ENCODE data around the gene LAMA2. TPM values are rescaled to one million over a fixed set of nuclear protein-coding genes. Genes with fewer than 3 reads are reported as not detected.

LAMA2 gene
- total RNA-seq, 1 donor from 2014 or later, result 1.8 TPM

DNA sequence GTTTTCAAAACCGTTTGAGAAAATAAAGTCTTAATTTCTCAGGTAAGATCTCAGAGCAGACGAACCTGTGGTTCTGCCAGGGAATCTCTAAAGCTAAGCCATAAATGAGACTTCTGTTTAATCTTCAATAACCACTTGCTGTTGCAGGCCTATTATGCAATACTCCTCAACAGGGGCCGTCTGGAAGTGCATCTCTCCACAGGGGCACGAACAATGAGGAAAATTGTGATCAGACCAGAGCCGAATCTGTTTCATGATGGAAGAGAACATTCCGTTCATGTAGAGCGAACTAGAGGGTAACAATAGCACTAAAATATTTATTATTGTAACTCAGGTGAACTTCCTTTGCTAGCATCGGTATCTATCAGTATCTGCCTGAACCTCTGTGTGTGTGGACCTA lies 603.4 kb downstream of the LAMA2 start:
- DNase-seq (ENCODE audit: low read depth) (no peak), FAIRE-seq (no peak)
- H3K9ac ChIP-seq (ENCODE audit: low read length), result no peak overlapping the region
- H3K9me3 ChIP-seq (ENCODE audit: insufficient read depth, low read depth, low read length), result no peaks in the 10 kb centered on the region
- H3K27me3 ChIP-seq (ENCODE audit: insufficient read depth, low read length), result no peaks in the 10 kb centered on the region
- no peak overlapping the region for H3K4me2 ChIP-seq (ENCODE audit: low read length)
- no peak overlapping the region for H3K27ac ChIP-seq (ENCODE audit: low read depth, low read length)
- Mint-ChIP-seq H3K4me3 (ENCODE audit: unreplicated experiment) (no peak overlapping the region), H3K4me1 (ENCODE audit: low read depth, unreplicated experiment) (peaks cover 36% of the 10 kb centered on the region), H3K27ac (ENCODE audit: unreplicated experiment) (no peak overlapping the region), H3K27me3 (ENCODE audit: low read depth, unreplicated experiment) (no peaks in the 10 kb centered on the region), H3K9me3 (ENCODE audit: unreplicated experiment) (no peaks in the 10 kb centered on the region), H3K36me3 (ENCODE audit: low read depth, unreplicated experiment) (no peaks in the 10 kb centered on the region)
- no peaks in the 10 kb centered on the region for H3K36me3 ChIP-seq (ENCODE audit: insufficient read depth, low read length)
- H3K4me3 ChIP-seq (ENCODE audit: insufficient read depth, low read depth, low read length), result no peak overlapping the region
- H3K79me2 ChIP-seq (ENCODE audit: insufficient read depth, low read length), result no peaks in the 10 kb centered on the region
- TF ChIP-seq, protein P1, sequence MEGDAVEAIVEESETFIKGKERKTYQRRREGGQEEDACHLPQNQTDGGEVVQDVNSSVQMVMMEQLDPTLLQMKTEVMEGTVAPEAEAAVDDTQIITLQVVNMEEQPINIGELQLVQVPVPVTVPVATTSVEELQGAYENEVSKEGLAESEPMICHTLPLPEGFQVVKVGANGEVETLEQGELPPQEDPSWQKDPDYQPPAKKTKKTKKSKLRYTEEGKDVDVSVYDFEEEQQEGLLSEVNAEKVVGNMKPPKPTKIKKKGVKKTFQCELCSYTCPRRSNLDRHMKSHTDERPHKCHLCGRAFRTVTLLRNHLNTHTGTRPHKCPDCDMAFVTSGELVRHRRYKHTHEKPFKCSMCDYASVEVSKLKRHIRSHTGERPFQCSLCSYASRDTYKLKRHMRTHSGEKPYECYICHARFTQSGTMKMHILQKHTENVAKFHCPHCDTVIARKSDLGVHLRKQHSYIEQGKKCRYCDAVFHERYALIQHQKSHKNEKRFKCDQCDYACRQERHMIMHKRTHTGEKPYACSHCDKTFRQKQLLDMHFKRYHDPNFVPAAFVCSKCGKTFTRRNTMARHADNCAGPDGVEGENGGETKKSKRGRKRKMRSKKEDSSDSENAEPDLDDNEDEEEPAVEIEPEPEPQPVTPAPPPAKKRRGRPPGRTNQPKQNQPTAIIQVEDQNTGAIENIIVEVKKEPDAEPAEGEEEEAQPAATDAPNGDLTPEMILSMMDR (IDR thresholded peaks at IDR 0.05; ENCODE audit: insufficient read depth, low read depth, low read length), result no peak
- TF ChIP-seq EZH2 (IDR thresholded peaks at IDR 0.05; ENCODE audit: insufficient read depth, low read length), result no peak
- peaks cover 23% of the 10 kb centered on the region for H3K4me1 ChIP-seq (ENCODE audit: insufficient read depth, low read length)
- no peaks in the 10 kb centered on the region for H4K20me1 ChIP-seq (ENCODE audit: insufficient read depth, low read length)
- H2AFZ ChIP-seq (ENCODE audit: low read depth, low read length), result no peak overlapping the region

DNA sequence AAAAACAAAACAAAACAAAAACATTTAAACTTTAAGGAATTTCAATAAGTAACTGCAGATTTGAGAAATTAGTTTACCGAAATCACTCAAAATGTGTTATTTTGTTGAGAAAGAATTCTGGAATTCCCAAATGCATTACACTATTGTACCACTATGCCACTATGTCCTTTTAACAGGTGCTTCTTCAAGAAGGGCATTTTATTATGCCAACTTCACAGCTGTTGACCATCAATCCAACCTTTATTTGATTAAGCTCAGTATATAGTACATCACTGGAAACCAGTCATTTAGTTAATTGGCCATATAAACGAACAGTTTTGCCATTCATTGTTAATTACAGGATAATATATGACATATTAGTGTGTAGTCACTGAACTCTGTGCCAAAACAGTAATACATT lies 605.4 kb downstream of the LAMA2 start:
- no peak overlapping the region for H3K4me3 ChIP-seq (ENCODE audit: insufficient read depth, low read depth, low read length)
- FAIRE-seq (no peak), DNase-seq (ENCODE audit: low read depth) (no peak)
- Mint-ChIP-seq H3K4me3 (ENCODE audit: unreplicated experiment) (no peak overlapping the region), H3K27me3 (ENCODE audit: low read depth, unreplicated experiment) (no peaks in the 10 kb centered on the region), H3K9me3 (ENCODE audit: unreplicated experiment) (no peaks in the 10 kb centered on the region), H3K36me3 (ENCODE audit: low read depth, unreplicated experiment) (no peaks in the 10 kb centered on the region), H3K4me1 (ENCODE audit: low read depth, unreplicated experiment) (peaks cover 45% of the 10 kb centered on the region), H3K27ac (ENCODE audit: unreplicated experiment) (no peak overlapping the region)
- H3K36me3 ChIP-seq (ENCODE audit: insufficient read depth, low read length), result no peaks in the 10 kb centered on the region
- TF ChIP-seq EZH2 (IDR thresholded peaks at IDR 0.05; ENCODE audit: insufficient read depth, low read length), result no peak
- H3K4me1 ChIP-seq (ENCODE audit: insufficient read depth, low read length), result peaks cover 38% of the 10 kb centered on the region
- H2AFZ ChIP-seq (ENCODE audit: low read depth, low read length), result no peak overlapping the region
- no peak overlapping the region for H3K27ac ChIP-seq (ENCODE audit: low read depth, low read length)
- H3K27me3 ChIP-seq (ENCODE audit: insufficient read depth, low read length), result no peaks in the 10 kb centered on the region
- H3K9me3 ChIP-seq (ENCODE audit: insufficient read depth, low read depth, low read length), result no peaks in the 10 kb centered on the region
- no peak overlapping the region for H3K4me2 ChIP-seq (ENCODE audit: low read length)
- no peaks in the 10 kb centered on the region for H3K79me2 ChIP-seq (ENCODE audit: insufficient read depth, low read length)
- no peak overlapping the region for H3K9ac ChIP-seq (ENCODE audit: low read length)
- no peaks in the 10 kb centered on the region for H4K20me1 ChIP-seq (ENCODE audit: insufficient read depth, low read length)

DNA sequence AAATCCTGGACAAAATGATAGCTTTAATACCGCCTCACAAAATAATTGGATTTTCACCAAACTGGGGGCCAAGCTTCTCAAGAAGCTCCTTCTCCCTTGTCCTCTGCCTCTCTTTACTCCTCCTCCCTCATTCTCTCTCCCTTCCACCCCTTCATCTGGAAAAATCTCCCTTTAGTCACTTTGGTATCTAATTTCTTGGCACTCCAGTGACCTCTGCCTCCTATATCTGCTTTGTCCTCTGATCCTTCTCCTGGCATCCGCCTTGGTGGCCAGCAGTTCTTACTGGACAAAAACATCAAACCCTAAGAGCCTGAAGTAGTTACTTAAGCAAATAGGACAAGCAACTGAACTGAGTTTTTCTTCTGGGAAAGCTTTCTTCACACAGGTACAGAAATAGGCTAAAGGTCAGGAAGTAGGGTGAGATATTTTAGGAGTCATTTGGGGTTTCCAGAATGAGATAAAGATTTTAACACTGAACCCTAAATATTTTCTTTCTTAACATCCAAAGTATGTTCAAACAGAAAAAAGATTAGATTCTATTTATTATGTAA lies 606.4 kb downstream of the LAMA2 start:
- no peak for DNase-seq (ENCODE audit: low read depth)
- Histone ChIP-seq H3K27ac (ENCODE audit: low read depth, low read length) (peak overlapping the region; percentile 100), H3K79me2 (ENCODE audit: insufficient read depth, low read length) (no peaks in the 10 kb centered on the region), H3K4me3 (ENCODE audit: insufficient read depth, low read depth, low read length) (no peak overlapping the region), H4K20me1 (ENCODE audit: insufficient read depth, low read length) (no peaks in the 10 kb centered on the region), H3K27me3 (ENCODE audit: insufficient read depth, low read length) (no peaks in the 10 kb centered on the region), H3K4me1 (ENCODE audit: insufficient read depth, low read length) (peaks cover 40% of the 10 kb centered on the region), H2AFZ (ENCODE audit: low read depth, low read length) (no peak overlapping the region), H3K4me2 (ENCODE audit: low read length) (no peak overlapping the region), H3K9me3 (ENCODE audit: insufficient read depth, low read depth, low read length) (no peaks in the 10 kb centered on the region), H3K36me3 (ENCODE audit: insufficient read depth, low read length) (no peaks in the 10 kb centered on the region), H3K9ac (ENCODE audit: low read length) (no peak overlapping the region)
- H3K4me1 Mint-ChIP-seq (ENCODE audit: low read depth, unreplicated experiment), result peaks cover 53% of the 10 kb centered on the region
- no peak for FAIRE-seq
- H3K36me3 Mint-ChIP-seq (ENCODE audit: low read depth, unreplicated experiment), result no peaks in the 10 kb centered on the region
- no peaks in the 10 kb centered on the region for H3K9me3 Mint-ChIP-seq (ENCODE audit: unreplicated experiment)
- no peak for TF ChIP-seq EZH2 (IDR thresholded peaks at IDR 0.05; ENCODE audit: insufficient read depth, low read length)
- TF ChIP-seq, protein P1 (IDR thresholded peaks at IDR 0.05; ENCODE audit: insufficient read depth, low read depth, low read length), result no peak
- no peak overlapping the region for H3K4me3 Mint-ChIP-seq (ENCODE audit: unreplicated experiment)
- no peaks in the 10 kb centered on the region for H3K27me3 Mint-ChIP-seq (ENCODE audit: low read depth, unreplicated experiment)
- H3K27ac Mint-ChIP-seq (ENCODE audit: unreplicated experiment), result peak overlapping the region; percentile 99
